SW 1271 (cell line): ENCODE measurements around the gene MAP4K4.

ENCODE experiments used
- DNase-seq, 2 experiments: peaks; one replicate each; lab custom pipeline; 2025; lab: John Stamatoyannopoulos, UW

The MAP4K4 gene

DNA sequence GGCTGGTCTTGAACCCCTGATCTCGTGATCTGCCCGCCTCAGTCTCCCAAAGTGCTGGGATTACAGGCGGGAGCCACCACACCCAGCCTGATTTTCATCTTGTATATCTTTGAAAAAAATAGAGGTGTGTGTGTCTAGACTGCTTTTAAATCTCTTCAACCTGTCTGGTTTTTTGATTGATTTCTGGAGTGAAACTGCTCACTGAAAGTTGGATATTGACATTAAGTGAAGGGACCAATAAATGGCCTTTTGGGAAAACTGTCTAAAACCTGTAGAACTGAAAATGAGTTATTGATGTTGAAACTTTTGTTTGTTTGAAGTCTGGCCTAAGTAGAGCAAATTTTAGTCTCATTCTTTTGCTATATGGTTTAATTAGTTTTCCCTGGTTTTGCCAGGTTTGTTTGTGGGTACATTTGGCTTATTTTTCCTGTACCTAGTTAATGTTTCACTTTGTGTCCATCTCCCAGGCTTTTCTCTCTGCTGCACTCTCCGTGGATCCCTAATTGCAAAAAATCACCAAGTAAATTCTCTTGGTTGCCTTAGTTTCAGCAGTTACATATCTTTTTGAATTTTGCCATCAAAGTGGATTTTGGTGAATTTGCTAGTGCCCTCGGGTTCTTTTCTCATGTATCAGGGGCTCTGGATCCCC, 144.3 kb downstream of the MAP4K4 start:
- no peak for DNase-seq

DNA sequence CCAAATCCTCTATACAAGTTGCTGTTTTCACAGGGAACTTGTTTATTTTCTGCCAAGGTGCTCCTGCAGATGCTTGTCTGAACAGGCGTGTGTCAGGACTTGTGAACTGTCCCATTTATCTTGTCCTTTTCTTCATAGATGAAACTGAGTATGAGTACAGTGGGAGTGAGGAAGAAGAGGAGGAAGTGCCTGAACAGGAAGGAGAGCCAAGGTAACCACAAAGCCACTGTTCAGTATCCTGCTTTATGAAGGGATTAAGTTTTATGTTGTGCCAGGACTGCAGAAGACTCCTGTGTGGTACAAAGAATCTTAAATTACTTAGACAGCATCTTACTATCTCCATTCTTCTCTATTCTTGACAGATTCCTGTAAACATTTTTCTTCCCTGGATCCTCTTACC, 145.0 kb downstream of the MAP4K4 start:
- no peak for DNase-seq

DNA sequence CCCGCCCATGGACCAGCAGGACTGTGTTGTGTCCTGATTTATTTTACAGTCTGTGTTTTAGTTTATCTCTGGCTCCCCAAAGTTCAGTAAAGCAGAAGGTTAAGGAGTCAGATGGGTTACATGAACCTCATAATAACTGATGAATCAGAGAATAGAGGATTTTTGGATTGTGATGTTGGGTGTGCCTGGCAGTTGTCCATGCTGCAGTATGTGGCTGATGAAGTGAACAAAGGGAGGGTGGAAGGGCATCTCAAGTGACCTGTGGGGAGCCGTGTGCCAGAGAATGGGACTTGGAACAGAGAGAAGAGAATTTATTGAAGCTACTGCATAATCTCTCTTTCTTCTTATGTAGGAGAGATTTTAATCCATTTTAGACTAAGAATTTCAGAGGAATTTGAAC, 145.5 kb downstream of the MAP4K4 start:
- no peak for DNase-seq

DNA sequence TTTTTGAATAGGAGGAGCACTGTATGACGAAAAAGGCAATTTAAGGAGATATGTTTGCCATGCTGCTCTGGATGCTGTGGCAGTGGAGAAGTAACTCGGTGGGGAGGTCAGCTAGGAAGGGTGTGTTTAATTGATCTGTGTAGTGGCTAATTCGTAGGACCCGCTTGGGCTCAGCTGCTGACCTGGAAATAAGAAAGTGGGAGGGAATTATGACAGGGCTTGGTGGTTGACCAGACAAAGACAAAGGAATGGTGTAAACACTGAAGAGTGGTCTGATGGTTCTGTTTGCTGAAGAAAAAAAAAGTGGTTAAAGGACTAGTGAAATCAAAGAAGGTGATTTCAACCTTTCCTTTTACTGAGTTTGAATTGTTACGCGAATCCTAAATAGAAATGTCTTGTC, 146.0 kb downstream of the MAP4K4 start:
- DNase-seq, result no peak

DNA sequence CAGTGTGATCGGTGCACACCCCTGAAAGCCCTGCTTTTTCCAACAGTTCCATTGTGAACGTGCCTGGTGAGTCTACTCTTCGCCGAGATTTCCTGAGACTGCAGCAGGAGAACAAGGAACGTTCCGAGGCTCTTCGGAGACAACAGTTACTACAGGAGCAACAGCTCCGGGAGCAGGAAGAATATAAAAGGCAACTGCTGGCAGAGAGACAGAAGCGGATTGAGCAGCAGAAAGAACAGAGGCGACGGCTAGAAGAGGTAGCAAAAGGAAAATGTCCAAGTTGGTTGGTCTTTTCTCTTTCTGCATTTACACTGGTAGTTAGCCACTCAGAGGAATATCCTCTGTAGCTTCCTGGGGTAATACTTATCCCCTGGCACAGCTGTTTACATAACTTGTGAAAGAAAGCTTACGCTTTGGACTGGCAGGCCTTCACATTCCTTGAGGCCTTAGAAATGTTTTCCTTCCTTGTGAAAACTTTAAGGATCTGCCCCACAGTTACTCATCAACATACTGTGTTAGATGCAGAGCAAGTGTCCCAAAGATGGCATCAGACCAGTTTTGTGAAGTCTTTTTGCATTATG, 146.6 kb downstream of the MAP4K4 start:
- DNase-seq, result no peak

DNA sequence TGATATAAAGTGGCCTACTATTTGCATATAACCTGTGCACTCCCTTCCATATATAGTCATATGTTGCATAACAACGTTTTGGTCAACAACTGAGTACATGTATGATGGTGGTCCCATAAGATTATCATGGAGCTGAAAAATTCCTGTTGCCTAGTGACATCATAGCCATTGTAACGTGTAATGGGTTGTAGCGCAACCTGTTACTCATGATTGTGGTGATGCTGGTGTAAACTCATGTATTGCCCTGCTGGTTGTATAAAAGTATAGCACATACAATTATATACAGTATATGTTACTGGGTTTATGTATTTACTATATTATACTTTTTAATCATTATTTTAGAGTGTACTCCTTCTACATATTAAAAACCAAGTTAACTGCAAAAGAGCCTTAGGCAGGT, 149.5 kb downstream of the MAP4K4 start:
- DNase-seq, result no peak

DNA sequence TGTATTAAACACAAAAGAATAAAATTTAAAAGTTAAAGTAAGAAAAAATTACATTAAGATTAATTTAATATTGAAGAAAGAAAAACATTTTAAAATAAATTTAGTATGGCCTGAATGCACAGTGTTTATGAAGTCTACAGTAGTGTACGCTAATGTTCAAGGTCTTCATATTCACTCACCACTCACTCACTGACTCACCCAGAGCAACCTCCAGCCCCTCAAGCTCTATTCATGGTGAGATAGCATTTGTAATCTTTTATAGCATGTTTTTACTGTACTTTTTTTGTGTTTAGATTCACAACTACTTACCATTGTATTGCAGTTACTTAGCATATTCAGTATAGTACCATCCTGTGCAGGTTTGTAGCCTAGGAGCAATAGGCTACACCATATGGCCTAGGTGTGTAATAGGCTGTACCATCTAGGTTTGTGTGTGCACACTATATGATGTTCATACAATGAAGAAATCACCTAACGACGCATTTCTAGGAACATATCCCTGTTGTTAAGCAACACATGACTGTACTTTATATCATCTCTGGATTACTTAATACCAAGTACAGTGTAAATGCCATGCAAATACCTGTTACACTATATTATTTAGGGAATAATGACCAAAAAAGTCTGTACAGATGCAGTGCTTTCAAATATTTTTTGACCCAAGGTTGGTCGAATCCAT, 150.3 kb downstream of the MAP4K4 start:
- DNase-seq, result no peak

DNA sequence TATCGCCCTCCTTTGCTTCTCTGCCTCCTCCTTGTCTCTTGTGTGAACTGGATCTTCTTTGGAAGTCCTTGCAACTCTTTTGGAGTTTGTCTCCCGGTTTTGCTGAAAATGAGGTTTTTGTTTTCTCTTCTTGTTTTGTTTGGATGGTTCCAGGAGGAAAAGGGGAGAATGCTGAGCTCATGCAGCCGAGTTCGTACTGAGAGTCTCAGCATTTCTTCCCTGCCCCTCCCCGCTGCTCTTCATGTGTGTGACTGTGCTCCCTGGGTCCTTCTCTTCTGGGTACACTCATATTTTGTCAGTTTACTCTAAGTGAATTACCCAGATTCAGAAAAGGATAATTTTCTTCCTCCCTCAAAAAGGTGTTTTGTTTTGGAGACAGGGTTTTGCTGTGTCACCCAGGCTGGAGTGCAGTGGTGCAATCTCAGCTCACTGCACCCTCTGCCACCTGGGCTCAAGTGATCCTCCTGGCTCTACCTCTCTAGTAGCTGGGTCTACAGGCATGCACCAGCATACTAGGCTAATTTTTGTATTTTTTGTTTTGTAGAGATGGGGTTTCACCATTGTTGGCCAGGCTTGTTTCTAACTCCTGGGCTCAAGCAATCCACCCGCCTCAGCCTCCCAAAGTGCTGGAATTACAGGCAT, 151.4 kb downstream of the MAP4K4 start:
- no peak for DNase-seq

DNA sequence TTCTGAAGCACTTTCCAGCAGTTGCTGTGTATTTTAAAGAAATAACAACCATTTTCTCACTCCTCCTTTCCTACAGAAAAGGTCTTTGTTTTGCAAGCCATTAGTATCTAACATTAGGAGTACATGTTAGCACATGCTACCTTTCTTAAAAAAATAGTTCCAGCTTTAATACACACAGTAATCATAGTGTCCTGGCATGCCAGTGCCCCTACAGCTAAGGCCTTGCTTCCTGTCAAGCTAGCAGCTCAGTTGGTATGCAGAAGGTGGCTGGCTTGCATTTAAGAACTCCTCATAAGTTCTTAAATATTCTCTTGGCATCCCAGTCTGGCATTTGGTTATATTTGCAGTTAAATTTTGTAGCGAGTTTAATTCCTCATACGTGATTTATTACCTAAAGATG, 152.9 kb downstream of the MAP4K4 start:
- no peak for DNase-seq

DNA sequence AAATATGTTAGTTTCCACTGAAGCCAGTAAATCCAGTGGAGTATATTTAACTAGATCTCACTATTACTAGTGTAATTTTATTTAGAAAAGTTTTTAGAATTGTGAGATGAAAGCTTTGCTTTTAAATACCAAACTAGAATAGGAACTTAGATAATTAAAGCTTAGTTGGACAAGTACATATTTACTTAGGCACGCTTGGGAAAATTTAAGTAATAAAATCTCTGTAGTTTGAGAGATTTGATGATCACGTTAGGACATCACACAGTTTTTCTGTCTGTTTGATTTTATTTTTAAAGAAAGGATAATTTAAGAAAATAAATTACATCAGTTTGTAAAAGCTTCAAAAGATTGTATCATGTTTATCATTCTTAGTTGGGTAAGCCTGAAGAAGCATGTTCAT, 153.5 kb downstream of the MAP4K4 start:
- DNase-seq, result no peak

DNA sequence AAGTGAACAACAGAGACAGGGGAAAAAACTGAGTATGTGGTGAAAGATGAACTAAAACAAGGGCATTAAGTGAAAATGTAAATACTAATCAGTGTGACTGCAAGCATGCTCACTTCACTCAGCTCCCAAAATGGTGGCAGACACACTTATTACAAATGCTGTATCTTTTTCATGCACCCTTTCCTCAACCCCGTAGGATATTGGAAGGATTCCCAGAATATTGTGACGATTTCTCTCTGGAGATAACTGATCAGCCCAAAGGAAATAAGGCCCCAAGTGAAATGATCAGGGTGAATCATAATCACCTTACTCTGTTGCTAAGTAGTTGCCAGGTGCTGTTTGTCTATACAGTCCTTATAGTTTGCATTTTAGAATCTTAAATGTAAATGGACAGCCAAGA, 155.3 kb downstream of the MAP4K4 start:
- DNase-seq, result no peak

DNA sequence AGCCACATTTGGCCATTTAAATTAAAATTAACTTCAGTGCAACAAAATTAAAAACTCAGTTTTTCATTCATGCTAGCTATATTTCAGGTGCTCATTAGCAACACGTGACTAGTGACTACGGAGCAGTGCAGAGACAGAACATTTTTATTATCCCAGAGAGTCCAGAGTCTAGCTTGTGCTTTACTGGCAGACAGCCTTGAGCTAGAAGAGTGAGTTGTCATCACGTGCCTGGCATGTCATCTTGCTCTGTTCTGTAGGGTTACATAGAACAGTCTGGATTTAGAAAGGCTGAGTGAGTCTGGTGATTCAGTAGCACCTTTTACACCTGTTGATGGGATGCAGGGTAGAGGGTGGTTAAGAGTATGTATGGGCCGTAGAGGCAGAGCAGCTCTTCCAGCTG, 157.4 kb downstream of the MAP4K4 start:
- no peak for DNase-seq

DNA sequence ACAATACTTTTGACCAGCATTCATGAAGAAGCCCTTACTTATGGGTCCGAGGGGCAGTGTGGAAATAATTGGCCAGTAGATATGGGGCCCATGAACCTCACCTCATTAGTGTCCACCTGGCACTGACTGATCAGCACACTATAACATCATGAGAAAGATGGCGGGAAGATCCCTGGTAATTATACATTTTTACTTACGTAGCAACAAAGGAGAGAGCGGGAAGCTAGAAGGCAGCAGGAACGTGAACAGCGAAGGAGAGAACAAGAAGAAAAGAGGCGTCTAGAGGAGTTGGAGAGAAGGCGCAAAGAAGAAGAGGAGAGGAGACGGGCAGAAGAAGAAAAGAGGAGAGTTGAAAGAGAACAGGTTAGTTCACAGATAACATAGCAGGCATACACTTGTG, 158.3 kb downstream of the MAP4K4 start:
- no peak for DNase-seq

DNA sequence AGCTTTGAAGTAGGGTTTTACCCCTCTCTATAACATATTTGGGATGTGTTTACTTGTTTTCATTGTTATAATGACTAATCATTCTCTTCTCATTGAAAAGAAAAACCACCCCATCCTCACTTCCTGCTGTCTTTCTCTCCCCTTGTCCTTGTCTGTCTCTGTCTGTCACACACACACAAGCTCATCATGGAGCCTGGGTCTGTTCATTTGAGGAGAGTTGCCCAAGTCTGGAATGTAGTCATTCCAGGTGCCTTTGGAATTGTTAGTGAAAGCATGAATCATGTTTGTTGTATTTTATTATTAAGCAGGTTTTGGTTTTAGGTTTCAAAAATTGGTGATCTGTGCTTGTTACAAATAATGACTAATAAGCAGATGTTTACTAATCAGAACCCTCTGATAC, 160.7 kb downstream of the MAP4K4 start:
- DNase-seq, result no peak

DNA sequence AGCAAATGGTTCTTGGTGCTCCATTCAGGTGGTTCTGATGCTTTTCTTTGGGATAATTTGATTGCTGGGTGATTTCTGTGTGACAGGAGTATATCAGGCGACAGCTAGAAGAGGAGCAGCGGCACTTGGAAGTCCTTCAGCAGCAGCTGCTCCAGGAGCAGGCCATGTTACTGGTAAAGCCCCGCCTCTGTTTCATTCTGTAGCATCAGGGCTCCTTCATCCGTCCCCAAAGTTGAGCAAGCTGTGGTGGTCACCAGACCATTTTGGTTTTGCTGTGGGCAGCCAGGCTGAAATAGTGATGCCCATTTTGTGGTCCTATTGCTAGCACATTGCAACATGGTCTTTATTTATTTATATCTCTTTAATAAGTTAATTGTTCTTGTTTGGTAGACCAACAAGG, 161.4 kb downstream of the MAP4K4 start:
- DNase-seq, result no peak

DNA sequence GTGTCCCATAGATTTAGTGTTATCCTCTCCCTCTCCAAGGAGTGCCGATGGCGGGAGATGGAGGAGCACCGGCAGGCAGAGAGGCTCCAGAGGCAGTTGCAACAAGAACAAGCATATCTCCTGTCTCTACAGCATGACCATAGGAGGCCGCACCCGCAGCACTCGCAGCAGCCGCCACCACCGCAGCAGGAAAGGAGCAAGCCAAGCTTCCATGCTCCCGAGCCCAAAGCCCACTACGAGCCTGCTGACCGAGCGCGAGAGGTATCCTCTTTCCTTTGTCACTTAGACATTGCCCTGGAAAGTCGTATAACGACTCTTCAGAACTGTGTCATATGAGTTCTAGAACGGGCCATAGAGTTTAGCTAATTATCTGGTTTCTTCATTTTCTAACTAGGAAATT, 162.1 kb downstream of the MAP4K4 start:
- DNase-seq, result no peak

DNA sequence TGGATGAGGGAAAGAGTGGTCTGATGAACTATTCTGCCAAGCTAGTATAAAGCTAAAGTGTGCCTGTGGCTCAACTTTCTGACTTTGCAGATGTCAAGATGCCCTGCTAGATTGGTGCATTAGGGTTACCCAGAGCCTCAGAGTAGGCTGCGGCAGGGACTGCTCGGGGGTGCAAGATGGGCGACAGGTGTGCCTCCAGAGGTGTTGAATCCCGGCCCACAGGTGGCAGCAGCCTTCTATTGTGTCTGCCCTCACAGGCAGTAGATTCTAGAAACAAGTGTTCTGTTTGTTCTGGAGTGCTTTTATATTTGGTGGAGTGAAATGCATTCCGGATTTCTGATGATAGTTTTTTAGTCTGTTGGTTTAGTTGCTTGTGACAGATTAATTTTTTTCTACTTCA, 162.7 kb downstream of the MAP4K4 start:
- no peak for DNase-seq

DNA sequence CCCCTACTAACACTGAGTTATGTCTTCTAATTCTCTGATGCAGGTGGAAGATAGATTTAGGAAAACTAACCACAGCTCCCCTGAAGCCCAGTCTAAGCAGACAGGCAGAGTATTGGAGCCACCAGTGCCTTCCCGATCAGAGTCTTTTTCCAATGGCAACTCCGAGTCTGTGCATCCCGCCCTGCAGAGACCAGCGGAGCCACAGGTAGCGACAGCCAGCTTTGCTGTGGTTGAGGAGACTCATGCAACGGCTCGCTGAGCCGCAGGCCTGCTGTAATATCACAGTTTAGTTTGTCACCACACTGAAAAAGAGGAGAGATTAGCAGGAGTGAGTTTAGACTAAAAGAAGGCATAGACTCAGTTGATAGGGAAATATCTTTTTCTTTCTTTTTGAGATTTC, 163.3 kb downstream of the MAP4K4 start:
- no peak for DNase-seq

DNA sequence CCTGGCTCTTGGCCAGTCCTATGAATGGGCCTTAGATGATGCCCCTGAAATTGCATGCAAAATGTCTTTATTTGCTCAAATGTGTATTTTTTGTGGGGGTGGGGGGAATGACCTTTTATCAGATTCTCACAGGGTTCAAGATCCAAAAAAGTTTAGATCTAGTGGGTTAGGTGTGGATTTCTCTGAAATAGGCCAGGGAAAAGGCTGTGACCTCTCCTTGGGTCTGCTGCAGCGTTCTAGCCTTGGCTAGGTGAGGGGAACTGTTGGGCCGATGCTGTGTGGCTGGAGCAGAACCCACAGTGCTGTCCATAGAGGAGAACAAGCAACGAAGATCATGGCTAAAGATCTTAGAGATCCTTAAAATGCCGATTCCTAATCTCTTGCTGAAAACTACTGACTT, 163.9 kb downstream of the MAP4K4 start:
- no peak for DNase-seq

DNA sequence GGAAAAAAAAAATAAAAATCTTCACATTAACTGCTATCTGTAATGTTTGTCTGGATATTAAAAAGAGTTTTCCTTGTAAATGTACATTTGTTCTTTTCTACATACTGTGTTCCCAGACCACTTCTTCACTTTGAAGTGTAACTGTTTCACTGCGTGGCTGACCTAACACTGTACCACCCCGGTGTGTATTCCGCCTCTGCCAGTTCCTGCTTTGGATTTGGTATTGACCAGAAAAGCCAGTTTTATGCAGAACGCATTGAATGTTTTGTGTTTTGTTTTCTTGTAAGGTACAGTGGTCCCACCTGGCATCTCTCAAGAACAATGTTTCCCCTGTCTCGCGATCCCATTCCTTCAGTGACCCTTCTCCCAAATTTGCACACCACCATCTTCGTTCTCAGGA, 166.0 kb downstream of the MAP4K4 start:
- DNase-seq, result no peak

DNA sequence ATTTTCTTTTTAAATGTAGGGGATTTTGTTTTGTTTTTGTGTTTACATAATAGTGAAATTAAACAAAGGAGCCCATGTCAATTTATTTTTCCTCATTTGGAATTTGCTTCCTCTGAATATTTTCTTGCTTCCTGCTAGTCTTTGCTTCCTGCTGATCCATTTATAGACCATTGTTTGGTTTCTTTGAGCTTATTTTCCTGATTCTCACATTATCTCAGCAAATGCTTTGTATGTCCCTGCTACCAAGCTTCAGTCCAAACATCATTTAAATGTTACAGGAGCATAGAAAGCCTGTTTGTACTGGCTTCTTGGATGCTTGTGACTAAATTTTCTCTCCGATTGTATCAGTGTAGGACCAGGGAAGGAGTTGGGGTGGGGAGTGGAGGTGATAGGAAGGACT, 166.9 kb downstream of the MAP4K4 start:
- no peak for DNase-seq

DNA sequence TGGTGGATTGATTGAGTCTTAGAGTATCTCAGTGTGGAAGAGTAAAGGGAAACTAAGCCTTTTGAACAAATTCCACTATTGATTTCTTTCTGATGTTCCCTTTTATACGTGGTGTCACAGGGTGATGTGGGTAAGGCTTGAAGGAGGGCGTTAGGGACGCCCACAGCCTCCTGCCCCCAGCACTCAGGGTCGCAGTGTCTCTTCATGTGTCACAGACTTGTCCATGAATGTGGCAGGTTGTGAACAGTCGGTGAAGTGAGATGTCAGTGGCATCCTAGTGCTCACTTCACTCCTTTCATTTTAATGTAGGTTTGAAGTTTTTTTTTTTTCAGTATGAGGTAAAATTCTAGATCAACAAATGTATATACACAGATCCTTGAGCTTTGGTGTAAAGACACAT, 171.0 kb downstream of the MAP4K4 start:
- no peak for DNase-seq

DNA sequence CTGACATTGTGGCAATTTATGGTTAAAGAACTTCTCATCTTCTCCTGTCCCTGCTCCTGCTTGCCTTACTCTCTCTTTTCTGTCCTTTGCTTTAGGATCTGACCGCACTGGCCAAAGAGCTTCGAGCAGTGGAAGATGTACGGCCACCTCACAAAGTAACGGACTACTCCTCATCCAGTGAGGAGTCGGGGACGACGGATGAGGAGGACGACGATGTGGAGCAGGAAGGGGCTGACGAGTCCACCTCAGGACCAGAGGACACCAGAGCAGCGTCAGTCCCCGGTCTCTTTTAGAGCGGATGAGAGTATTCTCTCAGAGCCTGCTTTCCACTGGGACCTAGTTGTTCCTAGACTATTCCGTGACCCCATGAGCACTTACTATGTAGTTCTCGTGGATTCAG, 172.0 kb downstream of the MAP4K4 start:
- no peak for DNase-seq
